NCI-H345 (cell line): Measurements from ENCODE around the gene WWOX.

ENCODE experiments used
- DNase-seq: peaks from one replicate; lab custom pipeline; 2025; lab: John Stamatoyannopoulos, UW

WWOX gene

DNA sequence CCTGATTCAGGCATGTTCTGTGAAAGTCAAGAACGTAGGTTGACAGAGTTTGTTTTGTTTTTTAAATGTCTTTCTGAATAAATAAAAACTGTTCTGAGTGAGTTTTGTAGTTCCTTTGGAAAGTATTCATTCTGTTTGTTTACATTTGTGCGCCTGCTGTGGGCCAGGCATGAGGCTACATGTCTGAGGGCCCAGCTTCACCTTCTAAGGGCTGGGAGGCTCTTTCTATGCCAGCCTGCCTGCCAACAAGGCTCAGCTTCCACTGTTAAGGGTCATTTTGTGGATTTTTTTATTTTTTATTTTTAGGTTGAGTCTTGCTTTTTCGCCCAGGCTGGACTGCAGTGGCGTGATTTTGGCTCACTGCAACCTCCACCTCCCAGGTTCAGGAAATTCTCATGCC, 6.1 kb downstream of the WWOX start:
- peak; percentile 48 for DNase-seq

DNA sequence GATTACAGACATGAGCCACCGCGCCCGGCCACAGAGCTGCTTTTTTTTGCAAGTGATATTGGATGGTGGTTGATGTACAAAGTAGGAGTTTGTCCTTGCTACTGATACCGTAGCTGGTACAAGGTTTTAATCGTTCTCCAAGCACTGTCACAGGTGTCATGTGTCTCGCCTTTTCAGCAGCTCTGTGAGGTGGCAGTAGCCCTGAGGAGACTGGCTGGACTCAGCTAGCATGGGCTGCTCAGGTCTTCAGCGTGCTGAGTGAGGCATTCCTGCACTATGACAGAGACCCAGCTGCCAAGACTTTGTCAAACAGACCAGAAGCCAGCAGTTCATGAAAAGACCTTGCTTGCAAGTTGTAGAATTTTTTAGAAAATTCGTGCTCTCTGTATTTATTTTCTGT, 7.2 kb downstream of the WWOX start:
- no peak for DNase-seq

DNA sequence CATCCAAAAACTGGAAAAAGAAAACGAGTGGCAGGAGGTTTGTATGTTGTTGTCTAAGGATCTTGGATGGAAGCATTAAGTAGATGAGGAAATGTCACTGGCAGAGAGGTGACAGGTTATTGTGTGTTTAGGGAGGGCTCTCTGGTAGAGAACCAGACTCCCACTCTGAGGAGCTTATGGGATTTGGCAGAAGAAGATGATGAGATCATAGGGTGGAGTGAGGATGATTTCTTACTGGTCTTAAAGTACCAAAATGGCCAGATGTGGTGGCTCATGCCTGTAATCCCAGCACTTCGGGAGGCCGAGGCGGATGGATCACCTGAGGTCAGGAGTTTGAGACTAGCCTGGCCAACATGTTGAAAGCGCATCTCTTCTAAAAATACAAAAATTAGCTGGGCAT, 9.0 kb downstream of the WWOX start:
- DNase-seq: no peak

DNA sequence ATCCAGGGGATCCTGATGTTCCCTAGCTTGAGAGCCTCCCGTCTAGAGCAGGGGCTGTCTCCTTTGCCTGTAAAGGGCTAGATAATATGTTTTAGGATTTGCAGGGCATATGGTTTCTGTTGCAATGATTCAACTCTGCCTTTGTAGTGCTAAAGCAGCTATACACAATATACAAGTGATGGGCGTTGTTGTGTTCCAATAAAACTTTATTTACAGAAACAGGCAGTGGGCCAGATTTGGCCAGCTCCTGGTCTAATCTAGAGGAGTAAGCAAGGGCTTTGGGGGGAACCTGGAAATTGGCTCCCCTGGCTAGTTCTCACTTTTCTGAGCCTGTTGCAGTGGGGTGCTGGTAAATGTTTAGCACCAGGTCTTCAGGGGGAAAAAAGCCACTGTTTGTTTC, 13.8 kb downstream of the WWOX start:
- DNase-seq: no peak

DNA sequence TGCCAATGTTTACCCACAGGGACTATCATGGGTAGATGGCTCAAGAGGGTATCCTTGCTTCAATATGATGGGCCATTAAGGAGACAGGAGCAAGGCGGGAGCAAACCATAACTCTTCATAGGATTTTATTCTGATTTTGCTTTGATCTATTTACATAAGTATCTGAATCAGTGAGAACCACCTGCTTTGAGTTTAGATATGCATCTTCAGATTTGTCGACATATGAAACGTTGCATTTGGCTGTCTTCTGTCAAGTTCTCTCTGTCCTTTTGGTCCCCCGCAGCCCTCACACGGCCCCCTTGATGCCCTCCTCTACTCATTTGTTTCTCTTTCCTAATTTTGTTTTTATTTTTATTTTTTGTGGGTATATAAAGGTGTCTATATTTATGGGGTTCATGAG, 16.2 kb downstream of the WWOX start:
- no peak for DNase-seq

DNA sequence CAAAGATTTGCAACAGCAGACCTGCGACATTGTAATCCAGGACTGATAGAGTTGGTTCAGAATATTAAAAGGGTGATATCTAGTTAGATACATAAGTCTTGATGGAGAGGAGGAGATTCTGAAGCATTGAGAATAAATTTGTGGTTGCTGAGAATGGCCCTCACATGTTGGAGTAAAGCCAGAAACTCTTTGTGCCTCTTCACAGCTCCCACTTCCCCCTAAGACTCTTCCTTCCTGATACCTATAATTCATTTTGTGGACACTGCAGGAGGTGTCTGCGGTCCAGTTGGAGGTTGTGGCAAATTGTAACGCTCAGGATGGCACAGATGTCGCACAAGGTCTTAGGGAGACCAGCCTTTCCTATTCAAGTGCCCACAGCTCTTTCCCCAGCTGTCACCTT, 17.5 kb downstream of the WWOX start:
- DNase-seq: no peak

DNA sequence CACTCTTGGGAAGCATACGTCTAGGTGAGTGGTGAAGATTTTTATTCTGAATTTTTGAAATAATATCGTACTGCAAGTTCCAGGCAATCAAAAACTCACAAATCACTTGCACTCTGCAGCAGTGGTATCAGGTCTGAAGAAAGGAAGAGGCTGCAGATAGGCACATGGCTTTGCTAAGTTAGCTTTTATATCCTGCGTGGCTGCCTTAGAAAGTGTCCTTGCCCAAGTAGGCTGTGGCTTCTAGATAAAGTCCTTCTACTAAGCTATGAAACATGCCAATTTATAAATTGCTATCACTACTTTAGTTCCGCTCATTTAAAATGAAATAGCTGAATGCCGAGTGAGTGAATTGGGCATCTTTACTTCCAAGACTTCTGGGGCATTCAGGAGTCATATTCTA, 17.9 kb downstream of the WWOX start:
- no peak for DNase-seq

DNA sequence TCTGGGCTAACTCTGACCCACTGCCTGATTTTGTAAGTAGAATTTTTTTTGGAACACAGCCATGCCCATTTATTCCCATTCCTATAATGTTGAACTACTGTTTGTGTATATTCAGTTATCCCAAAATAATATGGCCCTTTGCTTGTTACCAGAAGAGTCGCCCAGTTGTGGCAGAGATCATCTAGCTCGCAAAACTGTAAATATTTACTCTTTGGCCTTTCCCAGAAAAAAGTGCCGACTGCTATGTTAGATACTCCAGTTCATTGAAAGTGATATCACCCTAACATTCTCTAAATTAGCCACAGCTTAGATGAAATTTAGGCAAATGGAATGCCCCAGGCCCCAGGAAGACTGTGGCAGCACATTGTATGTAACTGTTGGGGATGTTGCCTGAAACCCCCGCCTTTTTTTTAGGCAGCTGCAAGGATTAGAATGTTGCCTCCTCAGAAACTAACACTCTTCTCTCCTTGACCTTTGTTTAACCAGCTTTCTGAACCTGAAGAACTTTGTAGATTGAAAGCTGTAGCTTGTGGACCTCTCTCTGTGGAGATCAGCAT, 19.1 kb downstream of the WWOX start:
- DNase-seq: no peak

DNA sequence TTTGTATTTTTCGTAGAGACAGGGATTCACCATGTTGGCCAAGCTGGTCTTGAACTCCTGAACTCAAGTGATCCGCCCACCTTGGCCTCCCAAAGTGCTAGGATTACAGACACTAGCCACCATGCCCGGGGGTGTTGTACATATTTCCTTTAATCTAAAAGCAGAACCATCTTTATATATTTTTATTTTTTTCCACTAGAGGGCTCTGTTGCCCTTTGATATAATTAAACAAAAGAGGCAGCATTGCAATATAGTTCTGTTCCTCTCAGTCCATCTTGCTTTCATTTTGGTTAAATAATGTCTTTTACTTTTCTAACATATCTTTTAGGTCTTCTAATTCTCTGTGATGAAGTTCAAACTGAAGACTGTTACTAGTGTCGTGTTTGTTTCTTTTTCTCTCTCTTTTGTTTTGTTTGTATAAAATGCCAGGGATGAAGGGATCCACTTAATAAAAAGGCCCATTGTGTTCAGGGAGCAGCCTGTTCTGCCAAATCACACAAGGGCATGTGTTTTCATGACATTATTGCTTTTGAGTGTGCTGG, 23.4 kb downstream of the WWOX start:
- DNase-seq: peak; percentile 52

DNA sequence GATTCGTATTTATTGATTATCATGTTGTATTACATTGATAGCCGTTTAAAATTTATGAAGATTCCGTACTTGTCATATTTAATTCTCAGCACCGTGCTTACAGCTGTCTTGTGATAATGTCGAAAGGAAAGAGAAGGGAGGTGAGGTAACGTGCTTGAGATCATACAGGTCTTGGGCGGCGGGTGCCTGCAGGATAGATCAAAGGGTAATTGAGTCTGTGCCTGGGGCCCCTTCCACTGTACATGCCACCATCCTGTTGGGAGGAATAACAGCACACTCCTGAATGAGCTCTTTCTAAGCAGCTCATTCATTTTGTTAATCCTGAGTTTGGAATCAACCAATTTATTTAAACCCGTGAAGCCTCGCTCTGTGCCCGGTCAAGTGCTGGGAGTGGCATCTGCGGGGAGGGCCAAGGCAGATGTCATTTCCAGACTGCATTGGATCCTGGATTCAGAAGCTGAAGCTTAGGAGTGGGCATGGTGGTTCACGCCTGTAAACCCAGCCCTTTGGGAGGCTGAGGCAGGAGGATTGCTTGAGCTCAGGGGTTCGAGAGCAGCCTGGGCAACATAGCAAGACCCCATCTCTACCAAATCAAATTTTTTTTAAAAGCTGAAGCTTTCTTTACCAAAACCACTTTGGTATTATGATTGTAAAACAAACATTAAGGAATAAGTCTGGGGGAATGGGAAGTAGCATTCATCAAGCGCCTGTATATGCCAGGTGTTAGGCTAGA, 25.8 kb downstream of the WWOX start:
- no peak for DNase-seq

DNA sequence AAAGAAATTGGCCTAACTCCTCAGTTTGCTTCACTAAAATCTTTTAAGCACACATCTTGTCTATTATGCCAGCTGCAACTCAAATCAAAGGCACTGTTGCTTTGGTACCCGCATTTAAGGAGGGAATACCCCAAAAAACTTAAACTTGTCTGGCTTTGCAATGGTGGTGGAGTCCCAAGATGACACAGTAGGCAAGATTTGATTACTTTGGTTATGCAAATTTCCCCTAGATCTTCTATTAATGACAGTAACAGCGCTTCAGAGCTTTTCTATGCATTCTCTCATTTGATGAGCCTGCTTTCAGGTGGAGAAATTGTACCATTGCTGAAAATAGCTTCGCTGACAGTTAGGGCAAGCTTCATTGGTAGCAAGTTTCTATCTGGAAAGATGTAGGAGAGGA, 27.2 kb downstream of the WWOX start:
- DNase-seq: no peak

DNA sequence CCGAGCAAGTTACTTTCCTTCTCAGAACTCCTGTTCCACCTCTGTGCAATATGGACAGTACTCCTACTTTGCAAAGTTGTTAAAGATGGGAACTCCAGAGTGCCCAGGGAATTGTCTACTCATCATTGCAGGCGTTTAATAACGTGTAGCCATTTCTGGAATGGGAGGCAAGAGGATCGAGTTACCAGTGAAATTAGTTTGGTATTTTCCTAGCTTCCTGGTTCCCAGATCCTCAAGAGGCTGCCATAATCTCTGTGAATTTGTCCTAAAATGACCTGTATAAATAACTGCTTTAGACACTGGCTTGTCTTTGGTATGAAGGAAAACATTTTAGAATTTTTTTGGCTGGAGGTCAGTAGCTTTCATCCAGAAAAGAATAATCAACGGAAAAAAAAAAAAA, 27.7 kb downstream of the WWOX start:
- no peak for DNase-seq

DNA sequence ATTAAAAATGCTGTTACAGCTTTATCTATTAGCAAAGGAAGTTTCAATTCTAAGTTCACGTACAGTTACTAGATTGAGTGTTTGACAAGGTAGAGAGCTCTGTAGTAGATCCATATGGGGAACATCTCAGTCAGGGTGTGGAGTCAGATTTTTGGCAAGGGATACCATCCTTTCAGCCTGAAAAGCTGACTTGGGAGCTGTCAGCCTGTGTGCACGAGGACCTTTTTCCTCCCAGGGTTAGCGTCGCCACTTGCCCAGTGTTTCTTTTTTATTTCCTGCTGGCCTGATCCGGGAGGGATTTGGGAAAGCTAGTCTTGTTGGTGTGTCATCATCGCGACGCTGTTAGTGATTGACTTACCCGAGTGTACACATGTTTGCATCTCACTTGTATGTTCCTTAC, 29.5 kb downstream of the WWOX start:
- DNase-seq: no peak

DNA sequence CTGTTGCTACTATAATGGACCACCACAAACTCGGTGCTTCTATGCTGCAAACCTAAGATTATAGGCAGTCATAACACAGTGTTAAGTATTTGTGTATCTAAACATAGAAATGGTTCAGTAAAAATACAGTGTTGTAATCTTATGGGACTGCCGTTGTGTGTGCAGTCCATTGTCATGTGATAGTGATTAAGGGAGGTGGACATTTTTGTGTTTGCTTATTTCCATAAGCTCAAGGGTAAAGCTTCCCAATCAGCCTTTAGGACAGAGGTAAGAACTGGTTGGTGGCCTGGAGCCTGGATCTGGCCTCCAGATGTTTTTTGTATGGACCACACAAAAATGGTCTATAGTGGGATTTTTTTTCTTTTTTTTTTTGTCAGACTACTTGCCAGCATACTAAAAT, 29.9 kb downstream of the WWOX start:
- no peak for DNase-seq

DNA sequence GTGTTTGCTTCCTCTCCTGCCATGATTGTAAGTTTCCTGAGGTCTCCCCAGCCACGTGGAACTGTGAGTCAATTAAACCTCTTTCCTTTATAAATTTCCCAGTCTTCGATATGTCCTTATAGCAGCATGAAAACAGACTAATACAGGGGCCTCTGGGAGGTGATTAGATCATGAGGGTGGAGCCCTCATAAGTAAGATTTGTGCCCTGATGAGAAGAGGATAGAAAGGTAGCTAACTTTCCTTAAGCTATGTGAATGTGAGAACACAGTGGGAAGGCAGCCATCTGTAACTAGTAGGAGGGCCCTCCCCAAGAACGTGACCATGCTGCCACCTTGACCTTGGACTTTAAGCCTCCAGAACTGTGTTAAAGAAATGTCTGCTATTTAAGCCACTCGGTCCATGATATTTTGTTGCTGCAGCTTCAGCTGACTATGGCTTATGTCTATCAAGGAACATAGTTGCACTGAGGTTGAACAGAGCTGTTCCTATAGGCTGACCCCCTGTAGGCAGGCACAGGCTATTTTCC, 30.7 kb downstream of the WWOX start:
- DNase-seq: no peak

DNA sequence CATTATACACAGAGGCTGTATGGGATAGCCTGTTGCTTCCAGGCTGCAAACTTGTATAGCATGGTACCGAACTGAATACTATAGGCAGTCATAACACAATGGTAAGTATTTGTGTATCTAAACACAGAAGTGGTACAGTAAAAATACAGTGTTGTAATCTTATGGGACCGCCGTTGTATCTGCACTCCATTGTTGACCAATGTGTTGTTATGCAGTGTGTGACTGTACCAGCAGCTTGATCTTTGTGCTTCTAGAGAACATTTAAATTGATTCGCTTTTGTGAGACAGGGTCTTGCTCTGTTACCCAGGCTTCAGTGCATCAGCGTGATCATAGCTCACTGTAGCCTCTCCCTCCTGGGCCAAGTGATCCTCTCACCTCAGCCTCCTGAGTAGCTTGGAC, 31.5 kb downstream of the WWOX start:
- DNase-seq: no peak

DNA sequence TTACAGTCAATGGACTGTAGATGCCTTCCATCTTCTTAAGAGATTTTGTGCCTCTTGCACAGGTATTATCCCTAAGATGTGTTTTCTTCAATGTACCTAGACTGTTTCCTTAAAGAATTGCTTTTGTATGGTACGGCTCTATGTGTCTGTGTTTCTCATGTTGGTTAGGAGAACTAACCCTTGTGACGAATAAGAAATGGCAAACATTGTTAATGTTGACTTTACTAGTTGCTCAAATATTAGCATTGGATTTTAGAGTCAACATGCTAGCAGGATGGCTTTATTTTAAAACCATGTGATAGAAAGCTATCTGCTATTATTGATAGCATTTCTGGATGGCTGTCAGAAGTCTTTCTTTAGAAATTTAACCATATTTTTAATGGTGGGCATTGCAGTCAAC, 34.5 kb downstream of the WWOX start:
- DNase-seq: peak; percentile 44

DNA sequence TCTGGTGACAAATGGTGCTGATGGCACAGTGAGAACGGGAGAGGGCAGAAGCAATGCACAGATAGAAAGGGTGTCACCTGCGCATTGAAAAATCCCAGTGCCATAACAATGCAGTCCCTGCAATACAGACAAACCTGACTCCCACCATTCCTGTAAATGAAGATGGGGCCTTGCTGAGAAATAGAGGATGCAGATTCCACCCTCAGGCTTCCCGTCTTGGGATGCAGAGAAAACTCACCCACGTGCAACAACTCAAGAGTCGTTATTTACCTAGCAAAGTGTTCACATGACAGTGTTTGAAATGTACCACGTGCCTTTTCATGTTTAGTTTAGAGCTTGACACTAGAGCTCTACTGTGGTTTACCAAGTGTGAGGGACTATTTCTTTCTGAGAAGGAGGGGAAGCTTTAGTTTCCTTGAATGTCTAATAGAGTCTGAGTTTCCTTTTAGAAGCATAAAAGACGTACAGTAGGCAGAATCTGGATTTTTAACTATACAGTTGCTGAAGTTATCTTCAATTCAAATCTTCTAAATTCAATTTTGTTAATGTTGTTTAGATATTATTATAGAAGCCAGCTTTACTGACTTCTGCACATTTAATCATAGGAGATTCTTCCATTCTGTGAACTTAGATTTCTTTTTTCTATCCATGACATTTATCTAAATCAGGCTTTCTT, 35.6 kb downstream of the WWOX start:
- DNase-seq: peak; percentile 9

DNA sequence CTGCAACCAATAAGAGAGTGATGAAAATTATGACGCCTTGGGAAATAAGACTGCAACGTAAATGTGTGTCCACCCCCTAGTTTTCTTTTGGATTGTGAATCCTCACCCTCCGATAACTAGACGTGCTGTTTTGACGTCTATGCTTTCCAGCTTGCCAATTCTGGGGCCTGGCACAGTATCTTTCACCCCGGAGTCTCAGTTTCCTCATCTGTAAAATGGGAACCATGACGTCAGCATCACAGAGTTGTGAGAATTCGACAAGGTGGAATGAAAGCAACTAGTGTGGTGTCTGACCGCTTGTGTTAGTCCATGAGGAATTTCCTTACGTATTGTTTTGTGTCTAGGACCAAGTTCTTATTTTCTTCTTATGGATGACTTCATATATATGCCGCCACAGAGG, 37.7 kb downstream of the WWOX start:
- no peak for DNase-seq

DNA sequence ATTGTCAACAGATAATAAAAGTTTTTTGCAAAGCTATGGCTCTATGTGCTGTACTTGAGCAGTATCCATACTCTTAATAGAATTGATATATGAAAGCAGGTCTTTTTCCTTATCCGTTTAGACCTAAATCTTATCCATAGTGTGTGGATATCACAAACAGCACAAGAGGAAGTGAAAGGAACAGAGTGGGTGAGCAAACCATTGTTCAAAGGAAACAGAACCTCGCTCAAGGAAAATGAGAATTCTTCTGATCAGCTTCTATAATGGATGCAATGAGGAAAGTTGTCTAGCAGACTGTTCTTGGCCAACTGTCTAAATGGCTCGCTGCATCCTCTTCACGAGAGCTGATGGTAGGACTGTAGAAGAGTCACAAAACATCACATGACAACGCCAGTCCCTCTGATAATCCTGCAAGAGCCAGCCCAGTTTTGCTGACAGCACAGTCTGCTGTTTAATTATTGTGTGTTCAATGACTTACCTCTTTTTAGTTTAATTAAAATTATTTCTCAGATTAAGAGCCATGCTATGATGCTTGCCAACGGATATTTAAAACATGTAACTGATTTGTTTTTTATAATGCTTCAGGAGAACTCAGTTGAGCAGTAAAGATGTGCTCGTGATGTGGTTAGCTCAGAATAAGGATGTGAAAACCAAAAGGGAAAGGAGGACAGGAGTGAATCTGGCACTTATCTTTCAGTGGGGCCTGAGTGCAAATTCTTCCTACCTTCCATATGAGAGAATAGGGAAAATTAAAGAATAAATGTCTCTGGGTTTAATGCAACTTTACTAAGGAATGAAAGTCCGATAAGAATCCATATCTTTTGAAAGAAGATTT, 38.5 kb downstream of the WWOX start:
- DNase-seq: no peak

DNA sequence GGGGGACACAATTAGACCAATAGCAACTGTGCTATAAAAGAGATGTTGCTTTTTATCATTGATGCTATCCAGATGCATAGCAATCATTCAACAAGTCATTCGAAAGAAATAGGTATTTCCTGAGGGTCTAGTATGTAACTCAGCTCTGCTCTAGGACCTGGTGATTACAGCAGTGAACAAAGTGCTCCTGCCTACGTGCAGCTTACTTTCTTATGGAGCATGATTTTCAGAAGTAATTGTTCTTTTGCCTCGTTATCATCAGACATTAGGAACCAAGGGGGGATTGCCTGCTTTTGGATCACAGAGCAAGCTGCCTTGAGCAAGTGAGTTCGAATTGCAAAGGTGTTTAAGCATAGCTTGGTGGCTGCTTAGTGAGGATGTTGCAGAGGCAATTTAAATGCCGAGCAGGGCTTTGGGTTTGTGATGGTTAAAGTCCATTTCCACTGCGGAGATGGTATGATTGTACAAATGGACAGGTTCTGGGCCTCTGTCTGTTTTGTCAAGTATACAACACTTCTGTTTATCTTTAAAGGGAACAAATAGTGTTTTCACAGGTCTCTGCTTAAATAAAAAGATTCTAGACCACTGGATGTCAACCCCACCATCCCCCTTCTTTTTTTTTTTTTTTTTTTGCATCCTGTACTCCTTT, 41.5 kb downstream of the WWOX start:
- no peak for DNase-seq

DNA sequence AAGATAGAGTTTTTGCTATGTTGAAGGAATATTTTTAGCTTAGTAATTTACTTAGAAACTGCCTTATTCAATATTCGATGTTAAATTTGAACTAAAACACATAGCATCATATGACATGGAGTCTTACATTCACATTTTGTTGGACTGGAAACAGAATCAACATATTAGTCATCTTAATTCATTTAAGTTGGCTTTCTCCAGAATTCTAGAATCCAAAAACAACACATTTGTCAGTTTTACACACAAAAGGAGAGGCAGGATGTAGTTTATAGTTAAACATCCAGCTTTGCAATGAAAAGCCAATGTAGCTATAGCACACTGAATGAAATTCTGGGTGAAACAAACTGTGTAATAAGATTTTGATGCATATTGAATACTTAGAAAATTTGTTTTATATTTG, 43.3 kb downstream of the WWOX start:
- DNase-seq: no peak
